ENCODE data around the gene NHEJ1. TPM values are rescaled to one million over a fixed set of nuclear protein-coding genes. Genes with fewer than 3 reads are reported as not detected.

The NHEJ1 gene
- total RNA-seq, 5 donors from 2014 or later (not counting 1 experiment from before 2014, with no cell fraction given), result 17.3 to 21.1 (median 18.2) TPM

DNA sequence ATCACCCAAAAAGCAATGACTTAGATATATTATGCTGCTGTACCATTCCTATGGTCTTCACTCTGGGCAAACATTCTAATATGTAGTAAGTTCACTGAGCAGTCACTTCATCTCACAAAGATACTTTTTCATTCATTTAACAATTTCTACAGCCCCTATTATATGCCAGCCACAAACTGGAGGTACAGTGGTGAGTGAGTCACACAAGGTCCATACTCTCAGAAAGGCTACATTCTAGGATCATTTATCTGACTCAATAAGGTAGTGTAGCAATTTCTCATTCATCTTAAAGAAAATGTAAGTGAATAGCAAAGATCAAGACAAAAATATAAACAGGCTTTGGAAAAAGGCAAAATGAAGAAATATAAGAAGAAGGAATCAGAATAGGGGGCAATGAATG is 40.5 kb downstream of the NHEJ1 start:
- H3K27ac Mint-ChIP-seq, result no peak overlapping the region
- H3K36me3 Mint-ChIP-seq, result peaks cover 11% of the 10 kb centered on the region
- ChIA-PET CTCF (interaction anchor here (0.7 to 2.1 kb wide), 10 partner anchors 13 to 1675 kb away, joined by 3 to 12 read pairs (median 4); no protein-coding TSS in a partner anchor), POLR2A (no interaction called here)
- H3K27me3 Mint-ChIP-seq, result no peaks in the 10 kb centered on the region
- H3K4me1 Mint-ChIP-seq, result peaks cover 12 to 18% (median 17%) of the 10 kb centered on the region in 3 donors
- H3K4me3 Mint-ChIP-seq, result no peak overlapping the region
- Histone ChIP-seq H3K4me1 (ENCODE audit: control insufficient read depth in 1 of 2, extremely low read depth in 1 of 2, insufficient read depth in 2 of 2, low read length in 2 of 2) (peaks cover 0 to 16% of the 10 kb centered on the region in 2 experiments), H3K4me3 (ENCODE audit: control insufficient read depth in 1 of 2, extremely low read depth in 1 of 2, low read length in 1 of 2) (no peak overlapping the region), H3K27me3 (replicated peaks in 1 of 2; ENCODE audit: control insufficient read depth in 2 of 2, extremely low read depth in 1 of 2, insufficient read depth in 2 of 2, low read length in 1 of 2) (no peaks in the 10 kb centered on the region), H3K36me3 (ENCODE audit: control insufficient read depth in 2 of 2, extremely low read depth in 1 of 2, insufficient read depth in 1 of 2, low read length in 1 of 2) (peaks cover 7 to 9% of the 10 kb centered on the region in 2 donors), H3K9me3 (no peaks in the 10 kb centered on the region), H3K27ac (ENCODE audit: low read length) (no peak overlapping the region)
- H3K9me3 Mint-ChIP-seq, result no peaks in the 10 kb centered on the region
- DNase-seq (no peak), ATAC-seq (replicated peaks in 1 of 4) (no peak)

DNA sequence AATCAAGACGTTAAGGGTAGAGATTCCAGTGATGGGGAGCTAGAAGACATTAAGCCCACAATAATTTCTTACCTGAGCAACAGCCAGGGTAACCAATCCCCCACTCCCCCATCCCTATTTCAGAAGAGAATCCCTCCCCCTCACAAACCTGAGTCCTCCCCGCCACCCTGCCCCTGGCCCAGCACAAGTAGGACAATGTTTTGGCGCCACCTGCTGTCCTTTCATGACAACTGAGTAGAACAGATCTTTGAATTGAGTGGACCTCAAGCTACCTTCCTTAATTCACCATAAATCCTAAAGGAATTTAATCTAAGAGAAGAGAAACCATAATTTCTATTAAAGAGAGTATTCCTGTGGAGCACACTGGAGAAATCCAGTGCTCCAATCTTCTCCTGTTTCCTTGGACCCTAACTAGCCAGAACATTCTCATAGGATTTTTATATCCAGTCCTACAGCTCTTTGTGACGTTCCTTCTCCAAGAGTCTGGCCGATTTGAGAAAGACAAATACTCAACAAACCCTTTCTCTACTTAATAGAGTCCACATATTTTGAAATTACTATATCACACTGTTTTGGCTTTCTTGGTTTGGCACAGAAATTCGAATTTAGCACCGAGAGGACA is 41.1 kb downstream of the NHEJ1 start:
- Mint-ChIP-seq H3K27me3 (no peaks in the 10 kb centered on the region), H3K36me3 (peaks cover 14% of the 10 kb centered on the region), H3K4me1 (peaks cover 6 to 12% (median 12%) of the 10 kb centered on the region in 3 donors), H3K4me3 (no peak overlapping the region), H3K27ac (no peak overlapping the region), H3K9me3 (no peaks in the 10 kb centered on the region)
- ATAC-seq (replicated peaks in 1 of 4) (peak in 1 of 4 experiments; percentile 52), DNase-seq (peak in 33 of 35 experiments; percentile 6 to 76 (median 41))
- Histone ChIP-seq H3K9me3 (no peaks in the 10 kb centered on the region), H3K36me3 (ENCODE audit: control insufficient read depth in 2 of 2, extremely low read depth in 1 of 2, insufficient read depth in 1 of 2, low read length in 1 of 2) (peaks cover 7 to 9% of the 10 kb centered on the region in 2 donors), H3K27me3 (replicated peaks in 1 of 2; ENCODE audit: control insufficient read depth in 2 of 2, extremely low read depth in 1 of 2, insufficient read depth in 2 of 2, low read length in 1 of 2) (no peaks in the 10 kb centered on the region), H3K4me1 (ENCODE audit: control insufficient read depth in 1 of 2, extremely low read depth in 1 of 2, insufficient read depth in 2 of 2, low read length in 2 of 2) (peaks cover 0 to 11% of the 10 kb centered on the region in 2 experiments), H3K27ac (ENCODE audit: low read length) (no peak overlapping the region), H3K4me3 (ENCODE audit: control insufficient read depth in 1 of 2, extremely low read depth in 1 of 2, low read length in 1 of 2) (no peak overlapping the region)
- 40% methylated on average over 2 of the region's 7 CpGs for WGBS (ENCODE audit: insufficient coverage)
- ChIA-PET CTCF (interaction anchor here (0.6 to 3.1 kb wide), 17 partner anchors 12 to 1674 kb away, joined by 3 to 12 read pairs (median 4); no protein-coding TSS in a partner anchor), POLR2A (no interaction called here)

- ATAC-seq (replicated peaks in 1 of 4) (no peak), DNase-seq (no peak)
- CTCF ChIA-PET, result interaction anchor here (0.7 to 3.1 kb wide), 7 partner anchors 31 to 885 kb away, joined by 3 to 11 read pairs (median 6); no protein-coding TSS in a partner anchor
- Mint-ChIP-seq H3K4me1 (peaks cover 0 to 9% (median 2%) of the 10 kb centered on the region in 3 donors), H3K4me3 (no peak overlapping the region), H3K27ac (no peak overlapping the region), H3K27me3 (no peaks in the 10 kb centered on the region), H3K36me3 (peaks cover 19% of the 10 kb centered on the region), H3K9me3 (no peaks in the 10 kb centered on the region)
- Histone ChIP-seq H3K4me1 (ENCODE audit: control insufficient read depth in 1 of 2, extremely low read depth in 1 of 2, insufficient read depth in 2 of 2, low read length in 2 of 2) (peaks cover 0 to under 1% of the 10 kb centered on the region in 2 experiments), H3K27ac (ENCODE audit: low read length) (no peak overlapping the region), H3K4me3 (ENCODE audit: control insufficient read depth in 1 of 2, extremely low read depth in 1 of 2, low read length in 1 of 2) (no peak overlapping the region), H3K27me3 (replicated peaks in 1 of 2; ENCODE audit: control insufficient read depth in 2 of 2, extremely low read depth in 1 of 2, insufficient read depth in 2 of 2, low read length in 1 of 2) (no peaks in the 10 kb centered on the region), H3K36me3 (ENCODE audit: control insufficient read depth in 2 of 2, extremely low read depth in 1 of 2, insufficient read depth in 1 of 2, low read length in 1 of 2) (peaks cover 7 to 9% of the 10 kb centered on the region in 2 donors), H3K9me3 (no peaks in the 10 kb centered on the region)
- WGBS (ENCODE audit: insufficient coverage), result 90% methylated on average over 12 of the region's 12 CpGs
- POLR2A ChIA-PET, result no interaction called here
These were observed 42.1 kb downstream of the NHEJ1 start for GRCh38 chr2:219118504-219118903.

DNA sequence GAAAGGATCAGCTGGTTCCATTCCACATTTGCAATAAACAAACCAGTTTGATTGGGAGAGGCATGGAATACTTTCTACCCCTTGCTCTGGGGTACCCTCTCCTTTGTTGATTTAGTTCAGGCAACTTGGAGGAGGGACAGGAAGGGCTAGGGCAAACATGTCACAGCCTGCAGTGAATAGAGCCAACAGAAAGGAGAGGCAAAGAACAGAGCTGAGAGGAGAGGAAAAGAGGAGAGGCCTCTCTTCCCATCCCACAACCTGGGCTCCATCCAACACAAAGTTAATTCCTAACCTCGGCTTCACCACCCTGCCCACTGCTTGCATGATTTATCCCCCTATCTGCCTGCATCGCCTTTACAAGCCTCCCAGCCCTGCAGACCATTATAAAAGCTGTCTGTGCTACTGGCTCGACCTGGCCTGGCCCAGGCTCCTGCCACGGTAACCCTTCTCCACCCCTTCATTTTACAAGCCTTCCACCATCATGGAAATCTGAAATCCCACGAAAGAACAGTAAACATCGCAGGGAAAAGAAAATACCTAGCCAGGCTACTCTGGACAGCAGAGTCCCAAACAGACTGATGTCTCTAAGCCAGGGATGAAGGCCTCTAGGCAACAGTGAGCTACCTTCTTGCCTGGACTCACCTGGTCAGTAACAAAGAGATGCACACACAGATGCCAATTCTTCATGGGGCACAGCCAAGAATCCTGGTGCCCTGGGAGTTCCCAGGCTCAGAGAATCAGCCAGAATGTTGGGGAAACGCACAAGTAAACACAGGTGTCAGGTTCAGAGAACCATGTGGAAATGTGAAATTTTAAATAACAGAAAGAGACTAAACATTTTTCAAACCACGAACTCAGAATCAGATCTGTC is 43.6 kb downstream of the NHEJ1 start:
- no peaks in the 10 kb centered on the region for H3K27me3 ChIP-seq (replicated peaks in 1 of 2; ENCODE audit: control insufficient read depth in 2 of 2, extremely low read depth in 1 of 2, insufficient read depth in 2 of 2, low read length in 1 of 2)
- peaks cover 7 to 9% of the 10 kb centered on the region in 2 donors for H3K36me3 ChIP-seq (ENCODE audit: control insufficient read depth in 2 of 2, extremely low read depth in 1 of 2, insufficient read depth in 1 of 2, low read length in 1 of 2)
- ATAC-seq (replicated peaks in 1 of 4) (no peak), DNase-seq (no peak)
- Mint-ChIP-seq H3K36me3 (peaks cover 15% of the 10 kb centered on the region), H3K4me3 (no peak overlapping the region), H3K27me3 (no peaks in the 10 kb centered on the region), H3K9me3 (no peaks in the 10 kb centered on the region), H3K4me1 (peaks cover 0 to 7% (median 0%) of the 10 kb centered on the region in 3 donors), H3K27ac (no peak overlapping the region)
- H3K4me3 ChIP-seq (ENCODE audit: control insufficient read depth in 1 of 2, extremely low read depth in 1 of 2, low read length in 1 of 2), result no peak overlapping the region
- ChIA-PET CTCF (interaction anchor here (1.0 to 3.1 kb wide), 3 partner anchors 14 to 58 kb away, joined by 3 to 11 read pairs (median 3); no protein-coding TSS in a partner anchor), POLR2A (no interaction called here)
- no peaks in the 10 kb centered on the region for H3K9me3 ChIP-seq
- H3K4me1 ChIP-seq (ENCODE audit: control insufficient read depth in 1 of 2, extremely low read depth in 1 of 2, insufficient read depth in 2 of 2, low read length in 2 of 2), result no peaks in the 10 kb centered on the region
- no peak overlapping the region for H3K27ac ChIP-seq (ENCODE audit: low read length)
- 93% methylated on average over 7 of the region's 8 CpGs for WGBS (ENCODE audit: insufficient coverage)

GRCh38 chr2:219112651-219113338 is 47.8 kb downstream of the NHEJ1 start:
- 57% methylated on average over 2 of the region's 9 CpGs for WGBS (ENCODE audit: insufficient coverage)
- peaks cover 9 to 11% of the 10 kb centered on the region in 2 donors for H3K36me3 ChIP-seq (ENCODE audit: control insufficient read depth in 2 of 2, extremely low read depth in 1 of 2, insufficient read depth in 1 of 2, low read length in 1 of 2)
- H3K9me3 ChIP-seq, result no peaks in the 10 kb centered on the region
- H3K27ac ChIP-seq (ENCODE audit: low read length), result no peak overlapping the region
- ATAC-seq (replicated peaks in 1 of 4), result no peak
- H3K4me1 ChIP-seq (ENCODE audit: control insufficient read depth in 1 of 2, extremely low read depth in 1 of 2, insufficient read depth in 2 of 2, low read length in 2 of 2), result peaks cover 4% of the 10 kb centered on the region in 2 experiments
- H3K4me3 ChIP-seq (ENCODE audit: control insufficient read depth in 1 of 2, extremely low read depth in 1 of 2, low read length in 1 of 2), result no peak overlapping the region
- H3K9me3 Mint-ChIP-seq, result no peaks in the 10 kb centered on the region
- H3K27me3 ChIP-seq (replicated peaks in 1 of 2; ENCODE audit: control insufficient read depth in 2 of 2, extremely low read depth in 1 of 2, insufficient read depth in 2 of 2, low read length in 1 of 2), result no peaks in the 10 kb centered on the region
- ChIA-PET CTCF (interaction anchor here in 1 of 2 donors (1.2 kb wide), 1 partner anchor 42 kb away, joined by 3 read pairs; no protein-coding TSS in a partner anchor), POLR2A (no interaction called here)
- H3K36me3 Mint-ChIP-seq, result peaks cover 24% of the 10 kb centered on the region
- no peak for DNase-seq
- no peak overlapping the region for H3K4me3 Mint-ChIP-seq
- H3K27ac Mint-ChIP-seq, result no peak overlapping the region
- peaks cover 17 to 24% (median 21%) of the 10 kb centered on the region in 3 donors for H3K4me1 Mint-ChIP-seq
- H3K27me3 Mint-ChIP-seq, result no peaks in the 10 kb centered on the region

- no peaks in the 10 kb centered on the region for H3K27me3 Mint-ChIP-seq
- DNase-seq (no peak), ATAC-seq (replicated peaks in 1 of 4) (no peak)
- Histone ChIP-seq H3K36me3 (ENCODE audit: control insufficient read depth in 2 of 2, extremely low read depth in 1 of 2, insufficient read depth in 1 of 2, low read length in 1 of 2) (peaks cover 6 to 8% of the 10 kb centered on the region in 2 donors), H3K4me1 (ENCODE audit: control insufficient read depth in 1 of 2, extremely low read depth in 1 of 2, insufficient read depth in 2 of 2, low read length in 2 of 2) (peaks cover 4% of the 10 kb centered on the region in 2 experiments), H3K9me3 (no peaks in the 10 kb centered on the region), H3K27ac (ENCODE audit: low read length) (no peak overlapping the region), H3K4me3 (ENCODE audit: control insufficient read depth in 1 of 2, extremely low read depth in 1 of 2, low read length in 1 of 2) (no peak overlapping the region), H3K27me3 (replicated peaks in 1 of 2; ENCODE audit: control insufficient read depth in 2 of 2, extremely low read depth in 1 of 2, insufficient read depth in 2 of 2, low read length in 1 of 2) (no peaks in the 10 kb centered on the region)
- H3K36me3 Mint-ChIP-seq, result peaks cover 28% of the 10 kb centered on the region
- WGBS (ENCODE audit: insufficient coverage), result 100% methylated on average over 2 of the region's 2 CpGs
- CTCF ChIA-PET, result interaction anchor here in 1 of 2 donors (1.2 kb wide), 1 partner anchor 43 kb away, joined by 3 read pairs; no protein-coding TSS in a partner anchor
- H3K4me1 Mint-ChIP-seq, result peaks cover 19 to 29% (median 25%) of the 10 kb centered on the region in 3 donors
- H3K9me3 Mint-ChIP-seq, result no peaks in the 10 kb centered on the region
- no peak overlapping the region for H3K4me3 Mint-ChIP-seq
- H3K27ac Mint-ChIP-seq, result no peak overlapping the region
- POLR2A ChIA-PET, result no interaction called here
These were observed 48.6 kb downstream of the NHEJ1 start for GRCh38 chr2:219112062-219112406.
